MM.1S (cell line): ENCODE results near the gene DPH3.

Source experiments
- CTCF ChIP-seq: fragments of 300-600 bp; sonication (generic); IDR thresholded peaks from 2 replicates; pipeline ENCODE4 v1.5.1; 2016; ENCODE audit warnings: antibody characterized with exemption, low read length, mixed read lengths
- EZH2 ChIP-seq: fragments of 300-600 bp; sonication (generic); optimal IDR thresholded peaks from 2 replicates; pipeline ENCODE3; 2017; ENCODE audit warnings: low read depth, mild to moderate bottlenecking, antibody characterized with exemption, low read length, mixed read lengths
- EZH2phosphoT487 ChIP-seq: fragments of 300-600 bp; sonication (generic); IDR thresholded peaks from 2 replicates; pipeline ENCODE4 v1.6.1; 2018; ENCODE audit warnings: antibody characterized with exemption, low read length

DNA sequence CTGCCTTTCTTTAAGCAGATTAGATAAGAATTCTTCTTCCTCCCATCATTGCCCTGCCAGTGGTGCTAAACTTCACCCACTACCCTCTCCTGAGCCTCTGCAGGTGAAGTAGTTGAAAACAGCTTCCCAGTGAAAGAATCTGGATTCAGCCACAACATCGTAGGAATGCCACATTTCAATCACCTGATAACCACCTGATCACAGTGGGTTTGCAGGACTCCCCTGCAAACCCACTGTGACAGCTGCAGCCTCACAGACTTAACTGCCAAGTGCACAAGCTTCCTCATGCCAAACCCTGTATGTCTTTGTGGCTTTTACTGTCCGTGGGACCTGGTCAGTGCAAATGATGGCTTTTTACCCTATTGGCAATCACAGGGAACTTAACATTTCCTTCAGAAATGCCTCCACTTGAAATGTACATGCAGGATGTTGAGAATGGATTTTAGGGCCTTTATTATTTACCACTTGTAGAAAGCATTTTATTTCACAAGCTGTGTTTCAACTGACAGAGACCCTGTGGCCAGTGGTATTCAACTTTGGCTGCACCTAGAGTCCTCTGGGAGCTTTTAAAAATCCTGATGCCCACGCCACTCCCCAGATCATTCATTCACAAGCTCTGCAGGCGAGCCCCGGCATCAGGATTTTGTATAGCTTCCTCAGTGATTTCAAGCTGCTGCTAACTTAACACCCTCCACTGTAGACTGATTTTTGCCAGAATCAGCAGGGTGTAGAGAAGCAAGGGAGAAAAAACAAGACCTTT lies 49.3 kb upstream of the DPH3 start:
- TF ChIP-seq CTCF = no peak
- no peak for TF ChIP-seq EZH2phosphoT487
- TF ChIP-seq EZH2 = no peak
